Measurements from ENCODE around the gene ADORA3. TPM values are rescaled to one million over a fixed set of nuclear protein-coding genes. Genes with fewer than 3 reads are reported as not detected.

The ADORA3 gene
- total and polyA plus RNA-seq, 2 of the 4 experiments (the other 2 are of a cell fraction): not detected

DNA sequence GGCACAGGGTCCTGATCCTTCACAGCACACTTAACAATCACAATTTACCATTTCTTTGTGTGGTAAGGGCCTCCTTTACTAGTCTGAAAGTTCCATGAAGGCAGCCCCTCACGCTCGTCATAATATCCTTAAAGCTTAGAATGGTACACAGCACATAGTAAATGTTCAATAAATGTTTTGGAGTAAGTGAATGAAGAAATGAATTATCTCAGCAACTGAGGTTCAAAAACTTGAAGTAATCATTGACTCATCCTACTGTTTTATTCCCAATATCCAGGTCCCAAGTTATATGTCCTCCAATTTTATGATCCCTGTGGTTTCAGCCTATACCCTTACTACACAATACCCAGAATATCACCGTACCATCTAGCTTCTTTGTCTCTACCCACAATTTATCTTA, 31.9 kb downstream of the ADORA3 start:
- no peak overlapping the region for H2AK9ac ChIP-seq (replicated peaks; ENCODE audit: low read depth, low read length, poor library complexity)
- no peak overlapping the region for H4K91ac ChIP-seq (ENCODE audit: insufficient read depth, low read depth, low read length)
- no peak overlapping the region for H2BK120ac ChIP-seq (ENCODE audit: low read depth, low read length)
- H3K9me1 ChIP-seq (ENCODE audit: insufficient read depth, low read length): no peaks in the 10 kb centered on the region
- dilution Hi-C loops (cut with HindIII; ENCODE audit: low sequenced_read_pairs, unreplicated experiment): loop anchor here (25.0 kb wide), 1 partner anchor 291 kb away; the partner anchor contains the start of gene DDX20
- H3K27me3 ChIP-seq (ENCODE audit: control insufficient read depth, insufficient read depth, low read length): no peaks in the 10 kb centered on the region
- in situ Hi-C loops (cut with MboI; ENCODE audit: low sequenced_read_pairs): no loop called here
- no peak overlapping the region for H3K56ac ChIP-seq (ENCODE audit: extremely low read depth, insufficient read depth, low read length)
- ChIA-PET POLR2A (ENCODE audit: unreplicated experiment) (no interaction called here), CTCF (no interaction called here)
- no TSS peak for BruUV-seq (replicated peaks)
- no peak overlapping the region for H3K18ac ChIP-seq (ENCODE audit: low read depth, low read length)
- no peak overlapping the region for H3K4ac ChIP-seq (ENCODE audit: low read depth, low read length)
- no CpG with 5 or more reads among the region's 3 CpGs for WGBS, 2 experiments (ENCODE audit: extremely low coverage in 2 of 2, insufficient read length in 1 of 2)
- no peak overlapping the region for H3K4me2 ChIP-seq (ENCODE audit: low read depth, low read length)
- no peak overlapping the region for H3K9ac ChIP-seq (ENCODE audit: low read depth, low read length)
- H3K27ac ChIP-seq (ENCODE audit: insufficient read depth, low read length): no peak overlapping the region
- H3K4me3 ChIP-seq (ENCODE audit: insufficient read depth, low read depth, low read length): no peak overlapping the region
- ATAC-seq (ENCODE audit: low read depth): no peak
- H3K14ac ChIP-seq (replicated peaks; ENCODE audit: low read depth, low read length): no peak overlapping the region
- no peaks in the 10 kb centered on the region for H3K9me3 ChIP-seq (ENCODE audit: control insufficient read depth, insufficient read depth, low read length)
- H2AFZ ChIP-seq (replicated peaks; ENCODE audit: low read length, poor library complexity): no peak overlapping the region
- no peak overlapping the region for H4K5ac ChIP-seq (ENCODE audit: low read depth, low read length)
- H2BK20ac ChIP-seq (ENCODE audit: low read depth, low read length): no peak overlapping the region
- H3K23ac ChIP-seq (ENCODE audit: low read depth, low read length): no peak overlapping the region
- no peak overlapping the region for H2AK5ac ChIP-seq (ENCODE audit: low read depth, low read length)
- no peaks in the 10 kb centered on the region for H3K79me1 ChIP-seq (ENCODE audit: low read depth in 1 of 2, low read length in 2 of 2)
- H4K8ac ChIP-seq (ENCODE audit: low read depth in 2 of 2, low read length in 2 of 2): no peak overlapping the region
- H3K36me3 ChIP-seq (ENCODE audit: control insufficient read depth, insufficient read depth, low read length): peaks cover 11% of the 10 kb centered on the region
- H4K20me1 ChIP-seq (ENCODE audit: insufficient read depth, low read length): no peaks in the 10 kb centered on the region
- H2BK15ac ChIP-seq (ENCODE audit: low read depth, low read length): no peak overlapping the region
- no peak for DNase-seq
- intact Hi-C loops (cut with micrococcal nuclease): no loop called here
- H2BK5ac ChIP-seq (ENCODE audit: low read depth, low read length, poor library complexity, severe bottlenecking): no peak overlapping the region
- TF ChIP-seq RFX5 (IDR thresholded peaks at IDR 0.05; ENCODE audit: low read depth, low read length) (no peak), NFE2L2 (IDR thresholded peaks at IDR 0.05; ENCODE audit: low read depth, low read length) (no peak), MXI1 (IDR thresholded peaks at IDR 0.05; ENCODE audit: borderline replicate concordance, low read depth, low read length) (no peak), SMC3 (IDR thresholded peaks at IDR 0.05; ENCODE audit: low read depth, low read length) (no peak), RCOR1 (IDR thresholded peaks at IDR 0.05; ENCODE audit: insufficient replicate concordance, low read length) (no peak), CHD1 (IDR thresholded peaks at IDR 0.05; ENCODE audit: low read depth, low read length) (no peak), CEBPB (IDR thresholded peaks at IDR 0.05; ENCODE audit: low read depth, low read length) (no peak), POLR2A (IDR thresholded peaks at IDR 0.05; ENCODE audit: low read depth, low read length) (no peak), BHLHE40 (IDR thresholded peaks at IDR 0.05; ENCODE audit: low read depth, low read length) (no peak), ELK1 (IDR thresholded peaks at IDR 0.05; ENCODE audit: borderline replicate concordance, low read depth, low read length) (no peak), FOS (IDR thresholded peaks at IDR 0.05; ENCODE audit: low read depth, low read length) (no peak), RAD21 (IDR thresholded peaks at IDR 0.05; ENCODE audit: low read length) (no peak), MAFK (IDR thresholded peaks at IDR 0.05; ENCODE audit: low read depth, low read length) (no peak), MAZ (IDR thresholded peaks at IDR 0.05; ENCODE audit: borderline replicate concordance, low read depth, low read length) (no peak)
- TF ChIP-seq, protein P1, sequence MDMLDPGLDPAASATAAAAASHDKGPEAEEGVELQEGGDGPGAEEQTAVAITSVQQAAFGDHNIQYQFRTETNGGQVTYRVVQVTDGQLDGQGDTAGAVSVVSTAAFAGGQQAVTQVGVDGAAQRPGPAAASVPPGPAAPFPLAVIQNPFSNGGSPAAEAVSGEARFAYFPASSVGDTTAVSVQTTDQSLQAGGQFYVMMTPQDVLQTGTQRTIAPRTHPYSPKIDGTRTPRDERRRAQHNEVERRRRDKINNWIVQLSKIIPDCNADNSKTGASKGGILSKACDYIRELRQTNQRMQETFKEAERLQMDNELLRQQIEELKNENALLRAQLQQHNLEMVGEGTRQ (IDR thresholded peaks at IDR 0.05; ENCODE audit: low read depth, low read length): no peak
- TF ChIP-seq, protein P2, sequence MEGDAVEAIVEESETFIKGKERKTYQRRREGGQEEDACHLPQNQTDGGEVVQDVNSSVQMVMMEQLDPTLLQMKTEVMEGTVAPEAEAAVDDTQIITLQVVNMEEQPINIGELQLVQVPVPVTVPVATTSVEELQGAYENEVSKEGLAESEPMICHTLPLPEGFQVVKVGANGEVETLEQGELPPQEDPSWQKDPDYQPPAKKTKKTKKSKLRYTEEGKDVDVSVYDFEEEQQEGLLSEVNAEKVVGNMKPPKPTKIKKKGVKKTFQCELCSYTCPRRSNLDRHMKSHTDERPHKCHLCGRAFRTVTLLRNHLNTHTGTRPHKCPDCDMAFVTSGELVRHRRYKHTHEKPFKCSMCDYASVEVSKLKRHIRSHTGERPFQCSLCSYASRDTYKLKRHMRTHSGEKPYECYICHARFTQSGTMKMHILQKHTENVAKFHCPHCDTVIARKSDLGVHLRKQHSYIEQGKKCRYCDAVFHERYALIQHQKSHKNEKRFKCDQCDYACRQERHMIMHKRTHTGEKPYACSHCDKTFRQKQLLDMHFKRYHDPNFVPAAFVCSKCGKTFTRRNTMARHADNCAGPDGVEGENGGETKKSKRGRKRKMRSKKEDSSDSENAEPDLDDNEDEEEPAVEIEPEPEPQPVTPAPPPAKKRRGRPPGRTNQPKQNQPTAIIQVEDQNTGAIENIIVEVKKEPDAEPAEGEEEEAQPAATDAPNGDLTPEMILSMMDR (conservative IDR thresholded peaks at IDR 0.05; ENCODE audit: low read depth, low read length): no peak
- no peaks in the 10 kb centered on the region for H3K4me1 ChIP-seq (ENCODE audit: control insufficient read depth, insufficient read depth, low read length)
